Measurements from ENCODE around the gene NOL4L. TPM values are rescaled to one million over a fixed set of nuclear protein-coding genes. Genes with fewer than 3 reads are reported as not detected.

NOL4L gene
- polyA plus RNA-seq, 1 donor (not counting 4 experiments of a cell fraction or from before 2014, with no cell fraction given) = 1.0 TPM

- DNase-seq (ENCODE audit: low read depth, low spot score) = no peak
- Histone ChIP-seq H3K4me1 (ENCODE audit: control insufficient read depth, extremely low read depth, insufficient read depth, low read length) (no peaks in the 10 kb centered on the region), H3K27ac (ENCODE audit: control insufficient read depth, insufficient read depth, low read length) (no peak overlapping the region), H3K9ac (ENCODE audit: control insufficient read depth, extremely low read depth, insufficient read depth, low read length) (no peak overlapping the region), H2AFZ (ENCODE audit: control insufficient read depth, low read length) (no peak overlapping the region), H3K36me3 (ENCODE audit: control insufficient read depth in 2 of 2, extremely low read depth in 1 of 2, insufficient read depth in 2 of 2, low read length in 2 of 2) (no peaks in the 10 kb centered on the region), H3K9me1 (ENCODE audit: control insufficient read depth, extremely low read depth, insufficient read depth, low read length) (no peaks in the 10 kb centered on the region), H3K4me3 (ENCODE audit: control insufficient read depth in 2 of 3, extremely low read depth in 1 of 3, insufficient read depth in 2 of 3, low read depth in 1 of 3, low read length in 3 of 3) (no peak overlapping the region), H3K27me3 (ENCODE audit: control insufficient read depth, extremely low read depth, insufficient read depth, low read length) (peaks cover 34% of the 10 kb centered on the region), H3K4me2 (ENCODE audit: control insufficient read depth, extremely low read depth, insufficient read depth, low read depth, low read length) (no peak overlapping the region), H3K79me2 (ENCODE audit: control insufficient read depth, insufficient read depth, low read length) (no peaks in the 10 kb centered on the region), H3K9me3 (ENCODE audit: control insufficient read depth, low read depth, low read length) (no peaks in the 10 kb centered on the region), H4K20me1 (ENCODE audit: control insufficient read depth, extremely low read depth, insufficient read depth, low read length) (no peaks in the 10 kb centered on the region)
- TF ChIP-seq EZH2 (IDR thresholded peaks at IDR 0.05; ENCODE audit: low read length) = no peak
- no peak for TF ChIP-seq CTCF (optimal IDR thresholded peaks at IDR 0.05 in 1 of 3, IDR thresholded peaks at IDR 0.05 in 1 of 3, conservative IDR thresholded peaks at IDR 0.05 in 1 of 3; ENCODE audit: extremely low read depth in 1 of 3, insufficient read depth in 2 of 3, low read length in 3 of 3)
- FAIRE-seq = no peak
- dilution Hi-C loops (cut with MboI; ENCODE audit: extremely low pct_ligation_motif_present, low sequenced_read_pairs) = no loop called here
Observed at GRCh38 chr20:32560989-32561830, 23.9 kb downstream of the NOL4L start.

GRCh38 chr20:32560482-32560988 lies 24.6 kb downstream of the NOL4L start:
- Histone ChIP-seq H3K9me1 (ENCODE audit: control insufficient read depth, extremely low read depth, insufficient read depth, low read length) (no peaks in the 10 kb centered on the region), H3K79me2 (ENCODE audit: control insufficient read depth, insufficient read depth, low read length) (no peaks in the 10 kb centered on the region), H3K4me1 (ENCODE audit: control insufficient read depth, extremely low read depth, insufficient read depth, low read length) (no peaks in the 10 kb centered on the region), H3K36me3 (ENCODE audit: control insufficient read depth in 2 of 2, extremely low read depth in 1 of 2, insufficient read depth in 2 of 2, low read length in 2 of 2) (no peaks in the 10 kb centered on the region), H3K27me3 (ENCODE audit: control insufficient read depth, extremely low read depth, insufficient read depth, low read length) (peaks cover 41% of the 10 kb centered on the region), H3K9ac (ENCODE audit: control insufficient read depth, extremely low read depth, insufficient read depth, low read length) (no peak overlapping the region), H3K4me2 (ENCODE audit: control insufficient read depth, extremely low read depth, insufficient read depth, low read depth, low read length) (no peak overlapping the region), H4K20me1 (ENCODE audit: control insufficient read depth, extremely low read depth, insufficient read depth, low read length) (peaks cover 2% of the 10 kb centered on the region), H3K27ac (ENCODE audit: control insufficient read depth, insufficient read depth, low read length) (no peak overlapping the region), H3K4me3 (ENCODE audit: control insufficient read depth in 2 of 3, extremely low read depth in 1 of 3, insufficient read depth in 2 of 3, low read depth in 1 of 3, low read length in 3 of 3) (no peak overlapping the region), H3K9me3 (ENCODE audit: control insufficient read depth, low read depth, low read length) (no peaks in the 10 kb centered on the region), H2AFZ (ENCODE audit: control insufficient read depth, low read length) (no peak overlapping the region)
- FAIRE-seq (no peak), DNase-seq (ENCODE audit: low read depth, low spot score) (no peak)
- dilution Hi-C loops (cut with MboI; ENCODE audit: extremely low pct_ligation_motif_present, low sequenced_read_pairs) = no loop called here
- TF ChIP-seq CTCF (optimal IDR thresholded peaks at IDR 0.05 in 1 of 3, IDR thresholded peaks at IDR 0.05 in 1 of 3, conservative IDR thresholded peaks at IDR 0.05 in 1 of 3; ENCODE audit: extremely low read depth in 1 of 3, insufficient read depth in 2 of 3, low read length in 3 of 3) (no peak), EZH2 (IDR thresholded peaks at IDR 0.05; ENCODE audit: low read length) (no peak)

Data from keratinocyte (primary cell).